NCI-H146 (cell line): Measurements from ENCODE around the gene AK4.

ENCODE experiments used
- DNase-seq: peaks from one replicate; lab custom pipeline; 2025; lab: John Stamatoyannopoulos, UW

The AK4 gene

DNA sequence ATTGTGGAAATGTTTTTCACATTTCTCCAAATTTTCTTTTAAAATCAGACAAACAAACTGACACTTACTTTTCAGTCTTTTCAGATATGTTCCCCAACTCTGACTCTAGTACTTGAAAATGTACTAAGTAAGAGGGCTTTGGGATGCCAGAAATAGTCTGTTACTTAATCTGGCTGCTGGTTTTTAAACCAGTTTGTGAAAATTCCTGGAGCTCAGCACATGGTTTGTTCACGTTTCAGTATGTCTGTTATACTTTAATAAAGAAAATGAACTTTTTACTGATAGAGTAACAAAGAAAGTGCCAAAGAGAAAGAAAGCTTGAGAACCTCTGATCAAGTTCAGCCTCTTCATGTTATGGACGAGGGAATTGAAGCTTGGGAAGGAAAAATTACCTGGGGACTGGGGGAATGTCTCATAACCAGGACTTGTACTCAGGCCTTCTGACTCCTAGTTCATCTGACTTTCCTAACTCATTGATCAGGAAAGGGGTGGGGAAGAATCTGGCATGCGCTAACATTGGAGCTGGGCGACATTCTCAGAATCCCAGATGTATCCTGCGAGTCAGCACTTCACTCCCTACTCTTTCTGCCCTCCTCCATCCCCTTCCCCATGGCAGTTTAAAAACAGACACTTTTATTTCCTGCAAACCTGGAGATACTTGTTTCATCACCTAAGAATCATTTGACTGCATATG, 130.5 kb downstream of the AK4 start:
- no peak for DNase-seq

DNA sequence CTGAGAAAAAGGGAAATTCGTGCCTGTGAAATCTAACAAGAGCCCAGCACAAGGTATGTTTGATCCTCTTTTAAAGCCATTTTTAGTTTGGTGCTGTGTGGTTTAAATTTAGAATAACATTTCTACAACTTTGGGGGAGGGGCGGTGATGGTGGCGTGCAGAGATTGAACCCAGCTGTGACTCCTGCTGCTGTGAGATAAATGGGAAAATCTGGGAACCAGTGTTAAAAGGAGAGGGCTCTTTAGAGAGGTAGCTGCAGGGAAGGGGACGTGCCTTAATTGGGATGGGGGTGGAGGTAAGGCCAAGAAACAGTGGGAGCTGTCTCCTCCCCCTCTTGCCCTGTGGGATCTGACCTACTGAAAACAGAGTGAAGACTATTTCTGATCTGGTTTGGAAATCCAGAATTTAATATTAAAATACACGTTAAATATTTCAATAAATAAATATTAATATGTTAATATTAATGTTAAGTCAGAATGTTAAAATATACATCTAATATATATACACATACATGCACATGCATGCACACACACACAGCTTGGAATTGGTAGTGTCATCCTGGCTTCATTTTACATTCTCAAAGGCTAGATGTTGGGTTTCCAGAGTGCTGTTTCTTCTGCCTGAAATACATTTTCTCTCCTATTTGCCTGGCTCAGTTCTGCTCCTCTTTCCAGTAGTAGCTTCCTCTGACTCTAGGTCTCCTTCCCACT, 131.2 kb downstream of the AK4 start:
- DNase-seq, result no peak
